NT2/D1 (cell line): ENCODE data around the gene TMEM240.

Experiments used
- DNase-seq: peaks from one replicate; pipeline ENCODE4 v3.0.0-alpha.2; 2011; ENCODE audit warnings: low read depth, low spot score
- H3K27me3 ChIP-seq: 2 replicates; pipeline ENCODE4 v1.6.0; 2011; ENCODE audit warnings: mild to moderate bottlenecking; ENCODE audit not compliant: insufficient read length, insufficient read depth
- H3K36me3 ChIP-seq: 2 replicates; pipeline ENCODE4 v1.6.1; 2011; ENCODE audit warnings: mild to moderate bottlenecking, low read length, mixed read lengths; ENCODE audit not compliant: insufficient read depth, insufficient read length
- H3K4me1 ChIP-seq: 2 replicates; pipeline ENCODE4 v1.5.1; 2011; ENCODE audit not compliant: insufficient read depth, insufficient read length
- H3K4me3 ChIP-seq: 2 replicates; pipeline ENCODE4 v1.5.1; 2011; ENCODE audit warnings: low read depth; ENCODE audit not compliant: insufficient read length
- H3K9ac ChIP-seq: 2 replicates; pipeline ENCODE4 v1.6.0; 2011; ENCODE audit warnings: low read depth; ENCODE audit not compliant: insufficient read length
- H3K9me3 ChIP-seq: 2 replicates; pipeline ENCODE4 v1.5.1; 2011; ENCODE audit warnings: mild to moderate bottlenecking, low read length; ENCODE audit not compliant: insufficient read depth
- SUZ12 ChIP-seq: IDR thresholded peaks from 2 replicates; pipeline ENCODE4 v1.6.1; 2011; ENCODE audit not compliant: insufficient read length, insufficient read depth; ENCODE audit errors: extremely low read depth
- YY1 ChIP-seq: IDR thresholded peaks from 2 replicates; pipeline ENCODE4 v1.6.1; 2011; ENCODE audit not compliant: insufficient read length, insufficient read depth
- ZNF274 ChIP-seq: IDR thresholded peaks from 2 replicates; pipeline ENCODE4 v1.6.1; 2011; ENCODE audit warnings: mild to moderate bottlenecking, low read depth, low read length

TMEM240 gene

DNA sequence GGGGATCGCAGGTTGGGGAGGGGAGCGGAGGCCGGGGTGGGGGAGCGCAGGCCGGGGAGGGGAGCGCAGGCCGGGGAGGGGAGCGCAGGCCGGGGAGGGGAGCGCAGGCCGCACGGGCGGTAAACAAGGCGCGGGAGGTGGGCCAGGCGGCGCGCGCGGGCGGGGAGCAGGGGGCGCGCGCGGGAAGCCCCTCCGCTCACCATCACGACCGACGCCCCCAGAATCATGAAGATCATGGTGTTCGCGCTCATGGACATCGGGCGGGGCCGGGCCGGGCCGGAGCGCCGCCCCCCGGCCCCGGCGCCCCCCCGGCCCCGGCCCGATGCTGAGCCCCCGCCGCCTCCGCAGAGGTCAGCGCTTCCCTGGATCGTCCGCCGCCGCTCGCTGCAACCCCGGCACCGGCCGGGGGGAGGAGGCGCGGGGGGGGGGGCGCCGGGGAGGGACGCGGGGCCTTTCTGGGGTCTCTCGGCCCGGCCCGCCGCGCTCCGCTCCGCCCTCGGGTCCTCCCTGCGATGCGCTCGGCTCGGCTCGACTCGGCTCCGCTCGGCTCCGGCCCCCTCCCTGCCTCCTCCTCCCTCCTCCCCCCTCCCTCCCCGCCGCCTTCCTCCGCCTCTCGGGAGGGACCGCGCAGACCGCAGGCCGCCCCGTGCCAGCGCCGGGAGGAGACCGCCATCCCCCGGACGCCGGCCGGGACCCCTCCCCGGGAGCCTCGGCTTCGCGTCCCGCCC, at the start of gene TMEM240:
TMEM240 (minus strand) TSS at position 535 of the 728 bp plus-strand sequence; CDS start at position 257, 278 bp downstream.
- peak; percentile 56 for DNase-seq
- peak within 1 kb of the TSS; percentile 74 for H3K9ac ChIP-seq
- H3K36me3 ChIP-seq = peaks cover 60% of the 10 kb centered on the region

DNA sequence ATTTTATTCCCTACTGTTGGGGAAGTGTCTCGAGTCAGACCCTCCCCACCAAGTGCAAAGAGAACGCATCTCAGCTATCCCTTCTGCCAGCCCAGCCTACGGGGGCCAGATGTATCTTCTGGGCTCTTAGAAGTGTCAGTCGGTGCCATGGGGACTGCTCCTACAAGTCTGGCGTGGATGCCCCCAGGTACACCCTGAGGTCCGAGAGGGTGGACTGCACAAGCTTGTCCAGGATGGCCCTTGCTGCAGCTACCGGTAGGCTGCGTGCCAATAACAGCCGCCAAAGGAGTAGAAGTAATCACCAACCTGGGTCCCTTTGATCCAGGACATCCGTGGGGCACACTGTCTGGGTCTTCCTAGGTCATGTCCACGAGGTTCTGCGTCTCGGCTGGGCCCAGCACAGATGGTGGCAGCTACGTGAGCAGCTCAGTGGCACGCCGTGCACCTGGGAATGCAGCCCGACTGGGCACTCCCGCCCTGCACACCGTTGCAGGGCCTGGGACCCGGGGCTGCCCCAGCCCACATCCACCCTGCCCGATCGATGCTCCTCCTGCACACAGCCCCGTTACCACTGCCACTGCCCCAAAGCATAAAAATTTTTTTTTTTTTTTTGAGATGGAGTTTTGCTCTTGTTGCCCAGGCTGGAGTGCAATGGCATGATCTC, 43.1 kb upstream of the TMEM240 start:
- H3K27me3 ChIP-seq = no peaks in the 10 kb centered on the region
- H3K9ac ChIP-seq = no peak overlapping the region
- TF ChIP-seq SUZ12 (no peak), ZNF274 (no peak)
- H3K36me3 ChIP-seq = no peaks in the 10 kb centered on the region
- no peak for DNase-seq
- no peaks in the 10 kb centered on the region for H3K9me3 ChIP-seq
- H3K4me3 ChIP-seq = no peak overlapping the region
- H3K4me1 ChIP-seq = no peaks in the 10 kb centered on the region

More for the DNA sequence above, at the start of gene TMEM240:
- H3K9me3 ChIP-seq = no peaks in the 10 kb centered on the region
- TF ChIP-seq ZNF274 (no peak), YY1 (no peak), SUZ12 (no peak)
- H3K4me1 ChIP-seq = peaks cover 11% of the 10 kb centered on the region
- H3K27me3 ChIP-seq = no peaks in the 10 kb centered on the region
- peak within 1 kb of the TSS; percentile 30 for H3K4me3 ChIP-seq

DNA sequence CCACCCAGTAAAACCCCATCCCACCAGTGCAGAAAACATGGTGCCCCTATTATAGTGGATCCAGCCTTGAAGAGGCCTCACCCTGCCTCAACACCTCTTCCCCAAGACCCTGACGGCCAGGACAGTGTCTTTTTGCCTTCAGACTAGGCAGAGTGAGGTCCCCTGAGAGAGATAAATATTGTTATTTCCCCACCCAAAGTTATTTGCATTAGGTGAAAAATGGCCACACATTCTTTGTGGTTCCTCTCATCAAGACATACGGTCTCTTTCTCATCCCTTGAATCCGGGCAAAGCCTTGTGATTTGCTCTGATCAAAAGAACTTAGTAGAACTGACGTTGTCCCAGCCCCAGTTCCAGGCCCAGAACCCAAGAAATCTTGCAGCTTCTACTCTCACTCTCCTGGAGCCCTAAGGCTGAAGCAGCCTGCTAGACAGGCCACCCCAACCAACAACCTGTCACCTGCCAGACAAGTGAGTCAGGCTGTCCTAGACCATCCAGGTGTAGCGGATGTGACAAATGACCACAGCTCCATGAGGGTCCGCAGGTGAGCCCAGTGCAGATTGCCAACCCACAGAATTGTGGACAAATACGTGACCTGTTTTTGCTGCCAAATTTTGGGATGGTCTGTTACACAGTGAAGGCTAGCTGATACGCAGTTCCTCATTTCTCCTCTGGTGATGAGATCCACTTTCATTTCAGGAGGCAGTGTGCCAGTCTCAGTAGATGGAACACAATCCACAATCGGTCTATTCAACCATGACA, 42.3 kb upstream of the TMEM240 start:
- Histone ChIP-seq H3K9me3 (no peaks in the 10 kb centered on the region), H3K27me3 (no peaks in the 10 kb centered on the region), H3K36me3 (no peaks in the 10 kb centered on the region), H3K9ac (no peak overlapping the region), H3K4me3 (no peak overlapping the region), H3K4me1 (no peaks in the 10 kb centered on the region)
- DNase-seq = no peak
- TF ChIP-seq SUZ12 (no peak), ZNF274 (no peak), YY1 (no peak)

DNA sequence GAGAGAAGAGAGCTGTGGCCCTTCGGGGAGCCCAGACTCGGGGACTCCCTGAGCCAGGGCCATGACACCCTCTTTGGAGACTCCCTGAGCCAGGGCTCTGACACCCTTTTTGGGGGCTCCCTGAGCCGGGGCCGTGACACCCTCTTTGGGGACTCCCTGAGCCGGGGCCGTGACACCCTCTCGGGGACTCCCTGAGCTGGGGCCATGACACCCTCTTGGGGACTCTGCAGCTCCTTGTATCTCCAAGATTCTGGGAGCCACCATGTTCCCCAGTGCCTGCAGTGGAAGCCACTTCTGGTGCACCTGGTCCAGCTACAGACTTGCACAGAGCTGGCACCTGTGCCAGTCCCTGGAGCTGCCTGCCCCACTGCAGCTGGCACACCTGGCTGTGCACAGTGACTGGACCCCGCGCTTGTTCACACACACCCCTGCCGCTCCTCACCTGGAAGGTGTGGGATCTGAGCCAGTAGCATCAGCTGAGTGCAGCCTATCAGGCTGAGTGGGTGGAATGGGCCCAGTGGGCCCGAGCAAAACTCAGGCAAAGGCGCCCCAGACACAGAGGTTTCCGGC, 38.0 kb upstream of the TMEM240 start:
- no peaks in the 10 kb centered on the region for H3K4me1 ChIP-seq
- H3K9me3 ChIP-seq = no peaks in the 10 kb centered on the region
- H3K9ac ChIP-seq = no peak overlapping the region
- H3K27me3 ChIP-seq = no peaks in the 10 kb centered on the region
- no peak overlapping the region for H3K4me3 ChIP-seq
- no peak for DNase-seq
- TF ChIP-seq ZNF274 (no peak), YY1 (no peak), SUZ12 (no peak)
- peaks cover under 1% of the 10 kb centered on the region for H3K36me3 ChIP-seq

DNA sequence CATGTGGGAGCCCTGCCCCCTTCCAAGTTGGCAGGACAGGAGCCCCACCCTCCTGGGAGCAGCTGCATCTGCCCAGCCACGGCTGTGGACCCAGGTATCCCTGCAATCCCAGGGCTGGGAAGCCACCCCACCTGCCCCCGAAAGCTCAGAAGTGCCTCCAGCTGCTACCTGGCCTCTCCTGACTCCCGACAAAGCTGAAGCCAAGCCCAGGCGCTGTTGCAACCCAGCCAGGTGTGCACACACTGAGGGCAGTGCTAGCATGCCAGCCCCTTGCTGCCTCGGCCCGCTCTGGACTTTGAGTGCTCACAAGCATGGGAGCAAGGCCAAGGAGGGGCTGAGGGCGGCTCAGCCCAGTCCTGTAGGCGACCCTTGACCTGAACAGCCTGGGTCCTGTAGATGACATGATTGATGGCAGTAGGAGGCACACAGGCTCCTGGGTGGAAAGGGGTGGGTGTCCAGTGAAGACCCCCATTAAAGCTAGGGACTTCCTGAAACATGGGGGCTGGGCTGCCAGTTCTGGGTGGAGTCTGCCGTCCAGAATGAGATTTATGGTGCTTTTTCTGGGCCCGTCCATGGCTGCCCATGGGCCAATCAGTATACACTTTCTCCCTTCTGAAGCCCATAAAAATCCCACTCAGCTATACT, 37.1 kb upstream of the TMEM240 start:
- TF ChIP-seq SUZ12 (no peak), ZNF274 (no peak), YY1 (no peak)
- no peaks in the 10 kb centered on the region for H3K9me3 ChIP-seq
- H3K9ac ChIP-seq = no peak overlapping the region
- no peaks in the 10 kb centered on the region for H3K27me3 ChIP-seq
- H3K4me1 ChIP-seq = no peaks in the 10 kb centered on the region
- peaks cover 8% of the 10 kb centered on the region for H3K36me3 ChIP-seq
- no peak overlapping the region for H3K4me3 ChIP-seq
- no peak for DNase-seq

DNA sequence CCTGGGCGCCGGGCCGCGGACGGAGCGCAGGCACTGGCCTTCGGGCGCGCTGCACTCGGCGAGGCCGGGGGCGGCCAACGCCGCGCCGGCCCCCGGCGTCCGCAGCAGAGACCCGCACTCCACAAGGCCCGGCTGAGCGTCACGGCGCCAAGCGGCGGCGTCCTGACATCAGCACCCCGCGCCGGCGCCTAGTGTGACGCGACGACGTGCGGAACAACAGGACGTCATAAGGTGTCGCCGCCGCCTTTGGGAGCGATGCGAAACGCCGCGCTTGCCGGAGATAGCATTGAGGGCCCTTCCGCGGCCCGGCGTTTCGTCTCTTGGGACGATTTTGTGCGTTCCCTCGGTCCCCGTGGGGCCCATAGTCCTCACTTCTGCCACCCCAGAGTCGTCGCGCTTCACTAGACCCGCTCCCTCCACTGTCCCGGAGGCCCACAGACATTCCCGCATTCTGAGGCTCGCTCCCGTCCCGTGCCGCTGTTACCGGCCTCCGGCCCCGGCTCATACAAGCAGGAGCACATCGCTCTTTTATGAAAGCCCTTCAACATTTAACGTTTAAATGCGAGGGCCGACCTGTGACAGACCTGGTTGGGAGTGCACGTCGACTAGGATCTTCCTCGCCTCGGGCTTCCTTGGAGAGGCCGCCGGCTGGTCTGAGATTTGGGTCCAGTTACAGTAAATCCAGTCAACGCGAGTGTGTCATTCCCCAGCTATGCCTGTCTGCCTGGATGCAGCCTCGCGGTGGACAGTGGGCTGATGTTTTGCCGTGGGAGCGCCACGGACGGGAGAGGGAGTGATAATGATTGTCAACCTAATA, 34.5 kb upstream of the TMEM240 start, which contains the start of gene SSU72:
SSU72 (minus strand) TSS at position 143 of the 817 bp plus-strand sequence. CDS start 306 bp downstream, outside the sequence.
- Histone ChIP-seq H3K4me1 (no peaks in the 10 kb centered on the region), H3K9me3 (no peaks in the 10 kb centered on the region), H3K36me3 (peaks cover 23% of the 10 kb centered on the region), H3K9ac (peak within 1 kb of the TSS; percentile 98), H3K27me3 (no peaks in the 10 kb centered on the region), H3K4me3 (peak within 1 kb of the TSS; percentile 96)
- DNase-seq = peak; percentile 82
- TF ChIP-seq YY1 (no peak), SUZ12 (no peak), ZNF274 (no peak)
